Measurements from ENCODE around the gene ALKBH7.
"Not testable (repeated sequence)": the region's sequence is repeated elsewhere in the genome, so short reads cannot be mapped to it uniquely, and the experiment has no call there.

ALKBH7 gene

GRCh38 chr19:6372594-6373095 lies at the start of gene ALKBH7:
Gene ALKBH7, plus strand, starts transcription at chr19:6372794. Its CDS starts 27 bp downstream, at chr19:6372821.
- Mint-ChIP-seq H3K27me3 (no peaks in the 10 kb centered on the region), H3K27ac (peak within 1 kb of the TSS; percentile 95 to 98), H3K4me3 (peak within 1 kb of the TSS; percentile 91 to 95), H3K4me1 (peaks cover 21% of the 10 kb centered on the region), H3K9me3 (no peaks in the 10 kb centered on the region)
- ATAC-seq (peak; percentile 87), DNase-seq (peak; percentile 96 to 98)

DNA sequence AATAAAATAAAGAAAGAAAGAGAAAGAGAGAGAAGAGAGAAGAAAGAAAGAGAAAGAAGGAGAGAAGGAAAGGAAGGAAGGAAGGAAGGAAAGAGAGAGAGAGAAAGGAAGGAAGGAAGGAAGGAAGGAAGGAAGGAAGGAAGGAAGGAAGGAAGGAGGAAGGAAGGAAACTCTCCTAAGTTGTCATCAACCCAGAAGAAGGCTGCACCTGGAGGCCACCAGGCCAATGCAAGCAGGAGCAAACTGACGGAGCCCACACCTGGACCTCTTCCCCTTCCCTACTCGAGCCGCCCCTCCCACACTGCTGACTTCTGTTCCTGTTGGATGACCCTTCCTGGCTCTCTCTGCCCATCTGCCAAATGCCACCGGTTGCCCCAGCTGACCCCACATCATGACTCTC lies 47.8 kb upstream of the ALKBH7 start:
- H3K4me3 Mint-ChIP-seq: no peak overlapping the region
- no peaks in the 10 kb centered on the region for H3K27me3 Mint-ChIP-seq
- no peak for ATAC-seq

GRCh38 chr19:6325614-6326013 lies 47.0 kb upstream of the ALKBH7 start:
- Mint-ChIP-seq H3K27me3 (no peaks in the 10 kb centered on the region), H3K27ac (no peak overlapping the region), H3K4me1 (no peaks in the 10 kb centered on the region), H3K4me3 (no peak overlapping the region), H3K9me3 (peaks cover 0 to 7% of the 10 kb centered on the region in 2 donors)
- DNase-seq (no peak), ATAC-seq (no peak)

More for the DNA sequence above, 47.8 kb upstream of the ALKBH7 start:
- Mint-ChIP-seq H3K9me3 (peaks cover 0 to 7% of the 10 kb centered on the region in 2 donors), H3K27ac (peak overlapping the region in 1 of 2 donors; percentile 65), H3K4me1 (no peaks in the 10 kb centered on the region)
- no peak for DNase-seq

GRCh38 chr19:6326815-6327214 lies 45.8 kb upstream of the ALKBH7 start:
- no peak overlapping the region for H3K27ac Mint-ChIP-seq
- no peaks in the 10 kb centered on the region for H3K4me1 Mint-ChIP-seq
- DNase-seq: no peak
- no peaks in the 10 kb centered on the region for H3K27me3 Mint-ChIP-seq
- no peak overlapping the region for H3K4me3 Mint-ChIP-seq
- peaks cover 0 to 7% of the 10 kb centered on the region in 2 donors for H3K9me3 Mint-ChIP-seq
- ATAC-seq: no peak

DNA sequence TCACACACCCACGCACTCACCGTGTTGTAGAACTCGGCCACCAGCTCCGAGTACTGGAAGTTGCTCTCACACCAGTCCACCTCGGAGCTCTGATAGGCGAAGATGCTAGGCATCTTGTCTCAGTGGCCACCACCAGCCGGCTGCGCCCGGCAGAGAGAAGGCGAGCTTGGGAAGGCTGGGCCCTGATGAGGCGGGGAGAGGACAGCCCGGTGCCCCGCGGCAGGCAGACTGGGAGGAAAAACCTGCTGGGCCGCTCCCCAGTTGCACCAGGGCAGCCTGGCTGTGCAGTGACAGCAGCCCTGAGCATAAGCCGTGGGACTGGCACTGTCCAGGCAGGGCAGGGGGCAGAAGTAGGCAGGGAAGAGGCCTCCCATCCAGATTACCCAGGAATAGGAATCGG lies 39.2 kb upstream of the ALKBH7 start, which contains the start of gene ACER1:
ACER1 (minus strand) TSS at position 174 of the 400 bp plus-strand sequence; CDS start at position 113, 61 bp downstream.
- Mint-ChIP-seq H3K4me1 (no peaks in the 10 kb centered on the region), H3K27ac (no peak within 1 kb of the TSS), H3K27me3 (no peaks in the 10 kb centered on the region), H3K4me3 (no peak within 1 kb of the TSS), H3K9me3 (no peaks in the 10 kb centered on the region)
- DNase-seq: no peak
- no peak for ATAC-seq

GRCh38 chr19:6334490-6335285 lies 37.9 kb upstream of the ALKBH7 start:
- Mint-ChIP-seq H3K27ac (no peak overlapping the region), H3K9me3 (no peaks in the 10 kb centered on the region), H3K27me3 (no peaks in the 10 kb centered on the region), H3K4me3 (no peak overlapping the region), H3K4me1 (no peaks in the 10 kb centered on the region)
- no peak for DNase-seq
- no peak for ATAC-seq

- peak overlapping the region in 1 of 2 donors; percentile 17 for H3K27ac Mint-ChIP-seq
- peaks cover 11% of the 10 kb centered on the region for H3K4me1 Mint-ChIP-seq
- H3K4me3 Mint-ChIP-seq: no peak overlapping the region
- ATAC-seq (no peak), DNase-seq (no peak)
- peaks cover 0 to 7% of the 10 kb centered on the region in 2 donors for H3K9me3 Mint-ChIP-seq
- no peaks in the 10 kb centered on the region for H3K27me3 Mint-ChIP-seq
These were observed 31.9 kb upstream of the ALKBH7 start for GRCh38 chr19:6340493-6341201.

GRCh38 chr19:6343462-6343861 lies 29.1 kb upstream of the ALKBH7 start:
- Mint-ChIP-seq H3K27me3 (no peaks in the 10 kb centered on the region), H3K4me3 (no peak overlapping the region), H3K4me1 (peaks cover 11% of the 10 kb centered on the region), H3K9me3 (peaks cover 0 to 7% of the 10 kb centered on the region in 2 donors), H3K27ac (peak overlapping the region in 1 of 2 donors; percentile 65)
- no peak for DNase-seq
- ATAC-seq: no peak

GRCh38 chr19:6349271-6349670 lies 23.3 kb upstream of the ALKBH7 start:
- DNase-seq, H3K4me3 Mint-ChIP-seq, H3K27me3 Mint-ChIP-seq, H3K4me1 Mint-ChIP-seq, H3K9me3 Mint-ChIP-seq, ATAC-seq: not testable (repeated sequence)
- H3K27ac Mint-ChIP-seq: peak overlapping the region in 1 of 2 donors; percentile 93

DNA sequence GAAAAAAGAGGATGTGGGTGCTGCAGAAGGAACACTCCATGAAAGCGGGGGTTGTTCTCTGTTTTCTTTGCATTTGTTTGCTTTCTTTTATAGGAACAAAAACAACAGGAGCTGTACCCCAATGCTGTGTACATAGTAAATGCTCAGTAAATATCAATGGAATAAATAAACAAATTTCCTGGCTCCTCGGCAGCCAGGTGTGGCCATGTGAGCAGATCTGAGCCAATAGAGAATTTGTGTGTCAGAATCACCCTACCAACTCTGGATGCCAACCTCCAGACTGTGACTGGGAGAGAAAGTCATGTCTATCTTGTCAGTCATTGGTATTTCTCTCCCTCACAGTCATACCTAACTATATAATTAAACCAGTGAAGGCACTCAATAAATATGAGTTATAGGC lies 21.9 kb upstream of the ALKBH7 start:
- Mint-ChIP-seq H3K27me3 (no peaks in the 10 kb centered on the region), H3K9me3 (no peaks in the 10 kb centered on the region), H3K4me3 (no peak overlapping the region), H3K27ac (no peak overlapping the region), H3K4me1 (no peaks in the 10 kb centered on the region)
- DNase-seq (no peak), ATAC-seq (no peak)

GRCh38 chr19:6352381-6353165 lies 20.0 kb upstream of the ALKBH7 start:
- Mint-ChIP-seq H3K27ac (no peak overlapping the region), H3K4me1 (no peaks in the 10 kb centered on the region), H3K9me3 (no peaks in the 10 kb centered on the region), H3K4me3 (no peak overlapping the region), H3K27me3 (no peaks in the 10 kb centered on the region)
- no peak for DNase-seq
- no peak for ATAC-seq

GRCh38 chr19:6354098-6354674 lies 18.4 kb upstream of the ALKBH7 start:
- ATAC-seq (no peak), DNase-seq (no peak)
- no peaks in the 10 kb centered on the region for H3K27me3 Mint-ChIP-seq
- no peaks in the 10 kb centered on the region for H3K9me3 Mint-ChIP-seq
- no peaks in the 10 kb centered on the region for H3K4me1 Mint-ChIP-seq
- no peak overlapping the region for H3K27ac Mint-ChIP-seq
- no peak overlapping the region for H3K4me3 Mint-ChIP-seq

- not testable (repeated sequence) for H3K9me3 Mint-ChIP-seq, DNase-seq, H3K27ac Mint-ChIP-seq
These were observed 17.1 kb upstream of the ALKBH7 start for GRCh38 chr19:6355321-6356040.

GRCh38 chr19:6357174-6357573 lies 15.4 kb upstream of the ALKBH7 start:
- Mint-ChIP-seq H3K27me3 (no peaks in the 10 kb centered on the region), H3K27ac (no peak overlapping the region), H3K4me3 (no peak overlapping the region)

More at GRCh38 chr19:6355321-6356040, 17.1 kb upstream of the ALKBH7 start:
- not testable (repeated sequence) for H3K4me1 Mint-ChIP-seq, H3K4me3 Mint-ChIP-seq, ATAC-seq, H3K27me3 Mint-ChIP-seq

More at GRCh38 chr19:6357174-6357573, 15.4 kb upstream of the ALKBH7 start:
- no peak for ATAC-seq
- Mint-ChIP-seq H3K4me1 (no peaks in the 10 kb centered on the region), H3K9me3 (no peaks in the 10 kb centered on the region)
- DNase-seq: no peak
